EL (cell line): ENCODE results near the gene STMN3.
"Not testable (repeated sequence)": the region's sequence is repeated elsewhere in the genome, so short reads cannot be mapped to it uniquely, and the experiment has no call there.

ENCODE experiments used
- DNase-seq: peaks from one replicate; pipeline ENCODE4 v3.0.0-alpha.2; 2016

STMN3 gene

GRCh38 chr20:63628246-63628975, 24.8 kb downstream of the STMN3 start:
- peak; percentile 74 for DNase-seq

DNA sequence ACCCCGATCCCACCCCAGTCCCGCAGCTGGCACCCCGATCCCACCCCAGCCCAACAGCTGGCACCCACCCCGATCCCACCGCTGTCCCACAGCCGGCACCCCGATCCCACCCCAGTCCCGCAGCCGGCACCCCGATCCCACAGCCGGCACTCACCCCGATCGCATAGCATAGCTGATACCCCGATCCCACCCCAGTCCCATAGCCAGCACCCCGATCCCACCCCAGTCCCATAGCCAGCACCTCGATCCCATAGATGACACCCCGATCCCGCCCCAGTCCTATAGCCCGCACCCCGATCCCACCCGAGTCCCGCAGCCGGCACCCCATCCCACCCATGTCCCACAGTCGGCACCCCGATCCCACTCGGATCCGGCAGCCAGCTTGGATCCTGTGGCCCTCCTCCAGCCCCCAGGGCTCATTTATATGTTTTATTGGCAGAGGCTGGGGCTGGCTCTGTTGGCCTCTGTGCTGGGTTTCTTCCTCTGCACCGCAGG, 25.4 kb downstream of the STMN3 start:
- no peak for DNase-seq

GRCh38 chr20:63627129-63627750, 26.0 kb downstream of the STMN3 start:
- DNase-seq, result peak; percentile 94

DNA sequence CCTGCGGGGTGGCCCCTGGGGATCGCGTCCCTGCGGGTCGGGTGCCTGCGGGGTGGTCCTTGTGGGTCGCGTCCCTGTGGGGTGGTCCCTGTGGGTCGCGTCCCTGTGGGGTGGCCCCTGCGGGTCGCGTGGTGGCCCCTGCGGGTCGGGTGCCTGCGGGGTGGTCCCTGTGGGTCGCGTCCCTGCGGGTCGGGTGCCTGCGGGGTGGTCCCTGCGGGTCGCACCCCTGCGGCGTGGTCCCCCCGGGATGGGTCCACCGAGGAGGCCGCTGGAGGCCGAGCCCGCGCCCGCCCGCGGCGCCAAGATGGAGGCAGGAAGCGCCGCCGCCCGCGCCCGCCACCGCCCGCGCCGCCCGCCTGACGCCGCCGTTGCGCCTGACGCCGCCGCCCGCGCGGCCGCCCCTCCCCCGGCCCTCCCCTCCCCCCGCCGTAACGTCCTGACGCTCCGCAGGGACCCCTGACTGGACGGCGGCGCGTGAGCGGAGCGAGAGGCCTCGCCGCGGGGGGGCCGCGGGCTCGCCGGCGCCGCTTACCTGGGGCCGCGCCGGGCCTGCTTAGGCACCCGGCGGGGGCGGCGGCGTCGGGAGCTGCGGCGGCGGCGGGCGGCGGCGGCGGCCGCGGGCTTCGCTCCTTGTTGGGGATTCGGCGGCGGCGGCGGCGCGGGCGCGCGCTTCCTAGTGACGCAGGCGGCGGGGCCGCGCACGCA, 26.6 kb downstream of the STMN3 start, which contains the start of gene GMEB2:
Gene GMEB2, minus strand, starts transcription at position 678 of the 705 bp plus-strand sequence. CDS start 7,704 bp downstream, outside the sequence.
- DNase-seq, result no peak

DNA sequence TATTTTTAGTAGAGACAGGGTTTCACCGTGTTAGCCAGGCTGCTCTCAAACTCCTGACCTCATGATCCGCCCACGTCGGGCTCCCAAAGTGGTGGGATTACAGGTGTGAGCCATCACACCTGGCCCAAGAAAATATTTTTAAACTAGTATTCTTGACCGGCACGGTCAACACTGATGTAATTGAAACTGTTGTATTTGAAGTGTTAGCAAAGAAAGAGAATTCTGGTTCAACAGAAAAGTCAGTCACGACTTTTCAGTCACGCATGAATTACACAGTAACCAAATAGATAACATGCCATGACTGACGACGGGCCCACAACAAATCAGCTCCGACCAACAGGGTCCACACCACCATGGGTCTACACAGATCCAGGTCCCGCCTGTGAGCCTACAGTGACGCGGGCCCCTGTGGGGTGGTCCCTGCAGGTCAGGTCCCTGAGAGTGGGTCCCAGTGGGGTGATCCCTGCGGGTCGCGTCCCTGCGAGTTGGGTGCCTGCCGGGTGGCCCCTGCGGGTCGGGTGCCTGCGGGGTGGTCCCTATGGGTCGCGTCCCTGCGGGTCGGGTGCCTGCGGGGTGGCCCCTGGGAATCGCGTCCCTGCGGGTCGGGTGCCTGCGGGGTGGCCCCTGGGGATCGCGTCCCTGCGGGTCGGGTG, 27.3 kb downstream of the STMN3 start:
- peak; percentile 25 for DNase-seq

DNA sequence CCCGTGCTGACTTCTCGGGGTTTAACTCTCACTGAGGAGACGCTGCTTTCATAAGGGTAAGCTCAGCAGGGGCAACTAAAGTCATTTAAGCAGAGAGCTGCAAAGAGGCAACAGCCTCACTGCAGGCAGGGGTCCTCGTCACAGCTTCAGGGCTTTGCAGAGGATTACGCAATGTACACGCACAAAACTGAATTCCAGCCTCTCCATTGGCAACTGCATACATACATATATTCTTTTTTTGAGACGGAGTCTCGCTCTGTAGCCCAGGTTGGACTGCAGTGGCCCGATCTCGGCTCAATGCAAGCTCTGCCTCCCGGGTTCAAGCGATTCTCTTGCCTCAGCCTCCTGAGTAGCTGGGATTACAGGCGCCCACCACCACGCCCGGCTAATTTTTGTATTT, 28.7 kb downstream of the STMN3 start:
- peak; percentile 18 for DNase-seq

DNA sequence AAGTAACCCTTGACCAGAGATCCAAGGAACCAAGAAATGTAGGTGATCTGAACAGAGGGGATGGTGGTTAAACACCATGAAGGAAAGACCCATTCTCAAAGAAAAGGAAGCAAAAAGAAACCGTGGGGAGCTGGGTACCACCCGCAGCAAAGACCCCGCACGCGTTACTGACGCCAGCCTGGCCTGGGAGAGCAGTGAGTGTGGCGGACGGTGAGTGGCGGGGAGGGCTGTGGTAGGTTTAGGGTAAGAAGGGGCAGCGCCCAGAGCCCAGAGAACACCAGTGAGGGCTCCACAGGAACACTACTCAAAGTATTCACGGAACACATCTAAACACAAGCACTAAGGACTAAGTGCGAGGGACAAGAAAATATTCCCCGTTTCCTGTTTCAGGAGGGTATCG, 30.5 kb downstream of the STMN3 start:
- no peak for DNase-seq

DNA sequence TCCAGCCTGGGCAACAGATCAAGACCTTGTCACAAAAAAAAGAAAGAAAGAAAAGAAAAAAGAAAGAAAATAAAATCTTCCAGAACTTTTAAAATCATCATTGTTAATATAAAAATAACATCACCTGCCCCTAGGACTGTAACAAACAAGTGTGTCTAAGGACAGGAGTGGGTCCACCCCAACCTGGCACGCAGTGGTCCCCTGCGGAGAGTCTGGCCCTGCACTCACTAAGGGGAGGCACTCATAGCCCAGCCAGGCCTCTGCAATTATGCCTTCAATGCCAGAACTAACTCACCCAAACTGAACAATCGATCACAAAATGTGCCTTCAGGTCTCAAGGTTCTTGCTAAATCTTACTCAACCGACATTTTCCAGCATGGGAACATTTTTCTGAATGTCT, 31.1 kb downstream of the STMN3 start:
- DNase-seq, result no peak

GRCh38 chr20:63620991-63621390, 32.2 kb downstream of the STMN3 start:
- no peak for DNase-seq

- DNase-seq, result no peak
Observed at GRCh38 chr20:63619505-63619904, 33.7 kb downstream of the STMN3 start.

- DNase-seq, result no peak
Observed at GRCh38 chr20:63619086-63619485, 34.1 kb downstream of the STMN3 start.

DNA sequence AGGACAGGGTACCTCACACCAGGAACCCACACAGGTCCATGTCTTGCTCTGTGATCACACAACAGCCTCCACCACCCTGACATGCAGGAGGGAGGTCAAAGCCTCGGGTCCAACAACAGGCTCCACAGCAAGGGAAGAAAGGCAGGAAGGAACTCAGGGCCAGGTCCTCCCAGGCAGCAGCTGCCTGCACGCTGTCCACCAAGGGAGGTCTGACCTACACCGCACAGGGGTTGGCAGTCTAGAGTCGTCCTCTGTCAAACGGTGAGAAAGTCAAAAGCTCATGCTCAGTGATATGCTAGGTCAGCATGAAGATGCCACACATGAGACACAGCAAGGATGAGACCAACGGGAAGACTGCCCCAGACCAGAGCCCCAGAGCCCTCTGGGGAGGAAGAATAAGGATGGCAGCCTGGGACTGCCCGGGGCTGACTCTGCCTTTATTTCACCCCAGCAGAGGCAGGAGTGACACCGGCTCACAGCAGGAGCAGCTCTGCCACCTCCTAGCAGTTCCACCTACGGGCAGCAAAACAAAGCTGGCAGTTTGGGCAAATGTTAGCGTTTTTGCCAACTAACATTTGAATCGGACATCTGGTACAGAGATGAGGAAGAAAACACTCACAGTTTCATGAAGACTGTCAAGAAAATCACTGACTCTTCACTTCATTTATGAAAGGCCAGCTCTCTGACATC, 34.8 kb downstream of the STMN3 start:
- DNase-seq, result no peak

GRCh38 chr20:63617876-63618265, 35.4 kb downstream of the STMN3 start:
- no peak for DNase-seq

DNA sequence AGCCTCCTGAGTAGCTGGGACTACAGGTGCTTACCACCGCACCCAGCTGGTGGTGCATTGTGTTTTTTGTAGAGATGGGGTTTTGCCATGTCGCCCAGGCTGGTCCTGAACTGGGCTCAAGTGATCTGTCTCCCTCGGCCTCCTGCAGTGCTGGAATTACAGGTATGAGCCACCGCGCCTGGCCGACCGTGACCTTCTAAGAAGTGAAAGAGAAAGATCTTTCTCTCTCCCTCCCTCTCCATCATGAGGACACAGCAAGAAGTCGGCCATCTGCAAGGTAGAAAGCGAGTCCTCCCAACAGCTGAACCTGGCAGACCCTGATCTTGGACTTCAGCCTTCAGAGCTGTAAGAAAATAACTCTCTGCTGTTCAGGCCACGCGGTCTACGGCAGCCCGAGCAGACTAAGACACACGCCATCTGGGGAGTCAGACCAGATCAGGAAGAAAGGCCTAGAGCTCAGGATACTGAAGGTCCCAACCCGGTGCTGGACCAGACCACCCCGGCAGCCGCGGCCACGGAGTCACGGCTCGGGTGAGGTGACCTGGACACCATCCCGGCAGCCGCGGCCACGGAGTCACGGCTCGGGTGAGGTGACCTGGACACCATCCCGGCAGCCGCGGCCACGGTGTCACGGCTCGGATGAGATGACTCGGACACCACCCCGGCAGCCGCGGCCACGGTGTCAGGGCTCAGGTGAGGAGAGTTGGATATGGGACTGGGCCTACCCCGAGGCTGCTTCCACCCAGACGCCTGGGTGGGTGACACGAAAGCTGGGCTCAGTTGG, 35.9 kb downstream of the STMN3 start:
- no peak for DNase-seq

DNA sequence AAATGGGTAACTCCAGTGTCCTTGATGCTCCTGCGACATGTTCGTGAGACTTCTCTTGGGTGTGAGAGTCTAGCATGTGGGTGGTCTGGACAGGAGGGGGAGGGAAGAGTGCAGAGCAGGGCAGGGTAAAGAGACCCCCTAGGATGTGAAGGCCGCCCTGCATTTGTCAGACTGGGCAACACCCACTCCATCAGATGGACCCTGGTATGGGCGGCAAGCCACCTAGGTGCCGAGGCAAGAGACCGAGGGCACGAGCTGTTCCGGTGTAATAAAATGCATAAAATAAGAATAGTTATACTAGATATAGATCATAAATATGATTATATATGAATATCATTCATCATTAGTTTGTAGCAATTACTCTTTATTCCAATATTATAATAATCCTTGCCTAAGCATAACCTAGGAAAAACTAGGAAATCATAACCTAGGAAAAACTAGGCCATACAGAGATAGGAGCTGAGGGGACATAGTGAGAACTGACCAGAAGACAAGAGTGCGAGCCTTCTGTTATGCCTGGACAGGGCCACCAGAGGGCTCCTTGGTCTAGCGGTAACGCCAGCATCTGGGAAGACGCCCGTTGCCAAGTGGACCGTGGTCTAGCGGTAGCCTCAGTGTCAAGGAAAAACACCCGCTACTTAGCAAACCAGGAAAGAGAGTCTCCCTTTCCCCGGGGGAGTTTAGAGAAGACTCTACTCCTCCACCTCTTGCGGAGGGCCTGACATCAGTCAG, 39.2 kb downstream of the STMN3 start:
- not testable (repeated sequence) for DNase-seq

DNA sequence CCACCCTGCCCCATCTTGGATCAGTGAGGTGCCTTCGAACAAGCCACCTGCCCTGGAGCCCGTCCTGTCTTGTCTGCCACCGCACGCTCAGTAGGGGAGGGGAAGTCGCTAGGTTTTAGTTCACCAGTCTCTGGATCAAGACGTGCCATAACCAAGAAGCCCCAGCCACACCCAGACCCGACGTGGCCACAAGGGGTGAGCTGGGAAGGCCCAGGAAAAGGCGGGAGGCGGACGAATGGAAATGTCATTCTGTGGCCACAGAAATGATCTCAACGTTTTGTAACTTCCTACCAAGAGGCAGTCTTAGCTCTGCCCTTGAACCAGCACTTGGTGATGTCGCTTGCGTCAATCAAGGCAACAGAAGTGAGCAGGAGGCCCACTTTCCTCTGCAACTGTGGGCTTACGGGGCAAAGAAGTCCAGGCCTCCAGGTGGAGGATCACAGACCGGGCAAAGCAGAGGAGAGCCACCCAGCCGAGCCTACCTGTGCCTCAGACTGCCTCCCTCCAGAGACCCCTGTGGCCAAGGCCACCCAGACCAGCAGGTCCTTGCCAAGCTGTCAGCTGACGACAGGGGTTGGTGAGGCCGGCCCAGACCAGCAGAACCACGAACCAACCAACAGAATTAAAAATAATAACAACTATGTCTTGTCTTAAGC, 40.8 kb downstream of the STMN3 start:
- DNase-seq, result no peak

- no peak for DNase-seq
Observed at GRCh38 chr20:63611646-63612045, 41.6 kb downstream of the STMN3 start.

- DNase-seq, result no peak
Observed at GRCh38 chr20:63610581-63611435, 42.4 kb downstream of the STMN3 start.

- no peak for DNase-seq
Observed at GRCh38 chr20:63606686-63607085, 46.5 kb downstream of the STMN3 start.

DNA sequence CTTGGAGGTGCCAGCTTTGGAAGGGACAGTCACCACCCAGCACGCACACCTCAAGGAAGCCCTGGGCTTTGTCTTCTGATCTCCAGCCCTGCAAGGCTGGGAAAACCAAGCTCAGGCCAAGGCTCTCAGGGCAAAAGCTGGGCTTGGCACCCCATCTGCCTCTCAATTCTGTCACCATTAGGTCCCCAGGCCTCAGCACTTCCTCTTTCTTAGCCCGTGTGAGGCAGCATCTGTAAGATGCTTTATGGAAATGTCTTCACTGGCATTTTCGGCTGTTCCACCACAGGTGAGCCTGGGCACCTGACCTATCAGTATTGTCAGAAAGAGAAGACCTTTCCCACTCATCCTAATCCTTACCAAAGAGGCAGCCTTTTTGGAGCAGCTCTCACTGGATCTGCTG, 50.9 kb downstream of the STMN3 start:
- no peak for DNase-seq
